MCF 10A (cell line): ENCODE data around the gene IQCN. TPM values are rescaled to one million over a fixed set of nuclear protein-coding genes. Genes with fewer than 3 reads are reported as not detected.

Experiments
- BruUV-seq: library from RNA; stranded (reverse); fragments of 400-500 nt; replicated peaks from 2 replicates; lab custom pipeline; 2021; lab: Mats Ljungman, UMichigan
- CTCF ChIA-PET: fragments of 300-600 bp; sonication (Branson Sonifier 250); formaldehyde crosslinking; extraction: SDS; loops from one replicate; lab custom pipeline; 2021; ENCODE audit warnings: antibody characterized with exemption, inconsistent platforms; lab: Yijun Ruan, JAX
- POLR2A ChIA-PET: fragments of 300-600, 350-650 bp; sonication (Branson Sonifier 250); formaldehyde crosslinking; extraction: SDS; loops from one replicate; lab custom pipeline; 2020; ENCODE audit warnings: antibody characterized with exemption, inconsistent platforms; lab: Yijun Ruan, JAX
- DNase-seq: peaks from one replicate; pipeline ENCODE4 v3.0.0-alpha.2; 2018; ENCODE audit not compliant: unreplicated experiment
- H3K27ac Mint-ChIP-seq: one replicate; pipeline ENCODE4 v1.8.0; 2022; ENCODE audit warnings: mild to moderate bottlenecking, low read depth, mixed read lengths; ENCODE audit not compliant: unreplicated experiment
- H3K27me3 Mint-ChIP-seq: one replicate; pipeline ENCODE4 v1.8.0; 2022; ENCODE audit warnings: mixed read lengths; ENCODE audit not compliant: insufficient read depth, unreplicated experiment
- H3K36me3 Mint-ChIP-seq: one replicate; pipeline ENCODE4 v1.8.0; 2022; ENCODE audit warnings: mild to moderate bottlenecking, moderate library complexity, mixed read lengths; ENCODE audit not compliant: insufficient read depth, unreplicated experiment
- H3K4me1 Mint-ChIP-seq: one replicate; pipeline ENCODE4 v1.8.0; 2022; ENCODE audit warnings: mixed read lengths; ENCODE audit not compliant: insufficient read depth, unreplicated experiment
- H3K4me3 Mint-ChIP-seq: one replicate; pipeline ENCODE4 v1.8.0; 2022; ENCODE audit warnings: mild to moderate bottlenecking, moderate library complexity, mixed read lengths; ENCODE audit not compliant: unreplicated experiment
- H3K9me3 Mint-ChIP-seq: one replicate; pipeline ENCODE4 v1.8.0; 2022; ENCODE audit warnings: mixed read lengths; ENCODE audit not compliant: unreplicated experiment
- CTCF ChIP-seq: fragments of 200-600 bp; IDR thresholded peaks from one replicate; pipeline ENCODE4 v1.8.0; 2022; ENCODE audit warnings: antibody characterized with exemption, mild to moderate bottlenecking; ENCODE audit not compliant: unreplicated experiment
- intact Hi-C: fragments of 100-400 bp; cut with micrococcal nuclease; formaldehyde crosslinking; loops from 2 replicates; pipeline ENCODE4 v1.14.1; 2022
- total RNA-seq: library from RNA; stranded (reverse); gene quantifications from 2 replicates; pipeline ENCODE4 v1.2.3, GENCODE V29; 2022

IQCN gene
- total RNA-seq, 1 experiment from 2014 or later = 0.26 TPM

GRCh38 chr19:18232540-18233223, 41.6 kb downstream of the IQCN start:
- no peak overlapping the region for H3K27ac Mint-ChIP-seq
- ChIA-PET CTCF (interaction anchor here (0.5 to 2.5 kb wide), 6 partner anchors 14 to 736 kb away, joined by 3 to 13 read pairs (median 3); partner anchors contain the start of gene MAST3), POLR2A (interaction anchor here (0.6 kb wide), 1 partner anchor 60 kb away, joined by 4 read pairs; no protein-coding TSS in a partner anchor)
- no peaks in the 10 kb centered on the region for H3K4me1 Mint-ChIP-seq
- BruUV-seq = no TSS peak
- DNase-seq = no peak
- intact Hi-C loops = no loop called here
- peaks cover 42% of the 10 kb centered on the region for H3K27me3 Mint-ChIP-seq
- H3K36me3 Mint-ChIP-seq = no peaks in the 10 kb centered on the region
- H3K9me3 Mint-ChIP-seq = no peaks in the 10 kb centered on the region
- no peak for TF ChIP-seq CTCF
- H3K4me3 Mint-ChIP-seq = no peak overlapping the region

- no TSS peak for BruUV-seq
- no peak for TF ChIP-seq CTCF
- no peaks in the 10 kb centered on the region for H3K36me3 Mint-ChIP-seq
- CTCF ChIA-PET = interaction anchor here (0.5 to 2.5 kb wide), 4 partner anchors 14 to 110 kb away, joined by 3 to 13 read pairs (median 3); no protein-coding TSS in a partner anchor
- peaks cover 38% of the 10 kb centered on the region for H3K27me3 Mint-ChIP-seq
- H3K9me3 Mint-ChIP-seq = no peaks in the 10 kb centered on the region
- H3K27ac Mint-ChIP-seq = no peak overlapping the region
- intact Hi-C loops = no loop called here
- no peaks in the 10 kb centered on the region for H3K4me1 Mint-ChIP-seq
- no peak overlapping the region for H3K4me3 Mint-ChIP-seq
- DNase-seq = no peak
- POLR2A ChIA-PET = interaction anchor here (0.8 kb wide), 1 partner anchor 28 kb away, joined by 3 read pairs; the partner anchor contains the start of gene RAB3A
These were observed 42.5 kb downstream of the IQCN start for GRCh38 chr19:18231775-18232174.

GRCh38 chr19:18230941-18231734, 43.1 kb downstream of the IQCN start:
- ChIA-PET CTCF (interaction anchor here (0.6 to 2.5 kb wide), 2 partner anchors 20 to 110 kb away, joined by 3 to 13 read pairs; no protein-coding TSS in a partner anchor), POLR2A (interaction anchor here (0.6 to 0.8 kb wide), 2 partner anchors 28 to 49 kb away, joined by 3 to 4 read pairs; partner anchors contain the start of gene RAB3A)
- H3K9me3 Mint-ChIP-seq = no peaks in the 10 kb centered on the region
- no peaks in the 10 kb centered on the region for H3K4me1 Mint-ChIP-seq
- no peak for DNase-seq
- TF ChIP-seq CTCF = no peak
- intact Hi-C loops = no loop called here
- peaks cover 31% of the 10 kb centered on the region for H3K27me3 Mint-ChIP-seq
- H3K36me3 Mint-ChIP-seq = no peaks in the 10 kb centered on the region
- BruUV-seq = no TSS peak
- no peak overlapping the region for H3K27ac Mint-ChIP-seq
- H3K4me3 Mint-ChIP-seq = no peak overlapping the region

GRCh38 chr19:18229915-18230314, 44.3 kb downstream of the IQCN start:
- no peak overlapping the region for H3K27ac Mint-ChIP-seq
- ChIA-PET POLR2A (no interaction called here), CTCF (interaction anchor here (0.6 to 0.7 kb wide), 2 partner anchors 24 to 1143 kb away, joined by 3 read pairs; no protein-coding TSS in a partner anchor)
- peaks cover 19% of the 10 kb centered on the region for H3K27me3 Mint-ChIP-seq
- H3K36me3 Mint-ChIP-seq = no peaks in the 10 kb centered on the region
- no peak overlapping the region for H3K4me3 Mint-ChIP-seq
- no peak for TF ChIP-seq CTCF
- no peak for DNase-seq
- H3K9me3 Mint-ChIP-seq = no peaks in the 10 kb centered on the region
- no TSS peak for BruUV-seq
- no peaks in the 10 kb centered on the region for H3K4me1 Mint-ChIP-seq
- intact Hi-C loops = no loop called here
